ENCODE measurements around the gene ECEL1. TPM values are rescaled to one million over a fixed set of nuclear protein-coding genes. Genes with fewer than 3 reads are reported as not detected.

Gene ECEL1
- total and polyA plus RNA-seq, 8 donors, result 0.10 to 0.64 (median 0.39) TPM

DNA sequence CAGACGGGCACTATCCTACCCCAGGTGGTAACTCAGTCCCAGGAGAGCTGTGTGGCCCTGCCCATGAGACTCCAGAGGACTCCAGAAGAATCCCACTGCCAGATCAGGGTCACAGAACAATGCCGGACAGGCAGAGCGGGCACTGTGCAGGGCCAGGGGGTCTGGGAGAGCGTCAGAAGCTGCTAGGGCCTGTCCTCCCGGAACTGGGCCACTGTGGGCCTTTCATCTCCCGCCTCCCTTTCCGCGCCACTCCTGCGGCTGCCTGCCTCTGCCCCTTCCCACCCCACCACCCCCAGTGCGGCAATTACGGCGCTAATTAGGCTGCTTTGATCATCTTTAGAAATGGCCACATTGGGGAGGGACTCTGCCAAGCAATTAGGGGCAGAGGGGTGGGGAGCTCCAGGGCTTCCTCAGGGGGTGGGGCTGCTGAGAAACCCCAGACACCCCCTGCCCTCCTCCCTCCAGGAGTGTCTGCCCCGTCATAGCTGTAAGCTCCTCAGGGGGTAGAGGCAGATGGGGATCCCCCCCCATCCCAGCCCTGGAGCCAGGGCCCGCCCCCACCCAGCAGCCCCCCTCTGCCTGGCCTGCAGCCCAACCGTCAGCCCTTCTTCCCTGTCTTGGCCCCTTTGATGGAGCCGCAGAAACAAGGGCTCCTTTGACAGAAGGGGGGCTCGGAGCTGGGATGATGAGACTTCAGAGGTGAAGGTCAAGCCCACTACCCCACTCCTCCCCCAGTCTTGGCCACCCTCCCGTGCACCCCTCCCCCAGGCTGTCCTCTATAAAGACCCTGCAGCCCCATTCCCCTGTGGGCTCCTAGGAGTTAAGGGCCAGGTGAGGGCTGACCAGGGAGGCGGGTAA, 32.2 kb upstream of the ECEL1 start, which contains the start of gene PRSS56:
PRSS56 (plus strand) TSS at position 808 of the 858 bp plus-strand sequence. CDS start 211 bp downstream, outside the sequence.
- Histone ChIP-seq H3K4me1 (peaks cover 12 to 28% of the 10 kb centered on the region in 2 donors), H3K27ac (no peak within 1 kb of the TSS), H3K27me3 (peaks cover 32 to 64% of the 10 kb centered on the region in 2 donors), H3K36me3 (no peaks in the 10 kb centered on the region), H3K9me3 (no peaks in the 10 kb centered on the region), H3K4me3 (no peak within 1 kb of the TSS)
- ATAC-seq, result no peak
- TF ChIP-seq CTCF (IDR thresholded peaks at IDR 0.05), result no peak
- DNase-seq, result no peak
- intact Hi-C loops (cut with DNase I), result loop anchor here in 1 of 2 donors (5.0 to 10.0 kb wide), 2 partner anchors 68 to 615 kb away; no protein-coding TSS in a partner anchor

DNA sequence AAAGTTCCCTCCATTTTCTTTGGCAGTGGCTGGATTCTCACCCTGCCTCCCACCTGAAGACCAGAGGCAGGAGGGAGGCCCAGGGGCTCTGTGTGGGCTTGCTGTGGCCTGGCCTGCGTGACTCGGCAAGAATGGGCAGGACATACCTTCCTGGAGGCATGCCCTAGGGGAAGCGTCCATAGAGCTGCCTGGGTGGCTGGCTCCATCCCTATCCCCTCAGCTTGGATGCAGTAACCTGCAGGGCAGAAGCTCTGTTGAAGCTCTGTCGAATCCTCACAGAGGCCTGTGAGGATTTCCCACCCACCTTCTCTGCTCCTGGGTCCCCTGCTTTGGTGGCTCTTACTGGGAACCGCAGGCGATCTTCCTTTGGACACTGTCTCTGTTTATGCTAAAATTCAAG, 31.2 kb upstream of the ECEL1 start:
- H3K36me3 ChIP-seq, result no peaks in the 10 kb centered on the region
- H3K4me3 ChIP-seq, result no peak overlapping the region
- no peaks in the 10 kb centered on the region for H3K9me3 ChIP-seq
- intact Hi-C loops (cut with DNase I), result no loop called here
- no peak for ATAC-seq
- no peak overlapping the region for H3K27ac ChIP-seq
- no peak for DNase-seq
- H3K4me1 ChIP-seq, result peaks cover 9 to 21% of the 10 kb centered on the region in 2 donors
- H3K27me3 ChIP-seq, result peaks cover 22 to 54% of the 10 kb centered on the region in 2 donors
- TF ChIP-seq CTCF (IDR thresholded peaks at IDR 0.05), result no peak

GRCh38 chr2:232516551-232516950, 28.9 kb upstream of the ECEL1 start:
- no peaks in the 10 kb centered on the region for H3K36me3 ChIP-seq
- intact Hi-C loops (cut with DNase I), result no loop called here
- no peak for TF ChIP-seq CTCF (IDR thresholded peaks at IDR 0.05)
- peaks cover 0 to 47% of the 10 kb centered on the region in 2 donors for H3K27me3 ChIP-seq
- DNase-seq, result no peak
- H3K4me1 ChIP-seq, result peaks cover 0 to under 1% of the 10 kb centered on the region in 2 donors
- no peak overlapping the region for H3K4me3 ChIP-seq
- H3K9me3 ChIP-seq, result no peaks in the 10 kb centered on the region
- no peak for ATAC-seq
- no peak overlapping the region for H3K27ac ChIP-seq

DNA sequence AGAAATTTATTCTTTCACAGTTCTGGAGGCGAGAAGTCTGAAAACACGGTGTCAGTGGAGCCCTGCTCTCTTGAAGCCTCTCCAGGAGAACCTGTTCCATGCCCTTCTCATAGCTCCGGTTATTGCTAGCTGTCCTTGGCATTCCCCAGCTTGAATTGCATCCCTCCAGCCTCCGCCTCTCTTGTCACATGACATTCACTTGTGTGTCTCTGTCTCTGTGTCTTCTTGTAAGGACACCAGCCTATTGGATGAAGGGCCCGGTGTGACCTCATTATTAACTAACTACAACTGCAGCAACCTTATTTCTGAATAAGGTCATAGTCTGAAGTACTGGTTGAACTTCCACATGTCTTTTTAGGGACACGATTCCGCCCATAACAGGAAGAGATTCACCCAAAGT, 28.0 kb upstream of the ECEL1 start:
- ATAC-seq (no peak), DNase-seq (no peak)
- Histone ChIP-seq H3K4me1 (no peaks in the 10 kb centered on the region), H3K4me3 (no peak overlapping the region), H3K36me3 (no peaks in the 10 kb centered on the region), H3K9me3 (no peaks in the 10 kb centered on the region), H3K27me3 (peaks cover 0 to 39% of the 10 kb centered on the region in 2 donors), H3K27ac (no peak overlapping the region)
- intact Hi-C loops (cut with DNase I), result no loop called here
- no peak for TF ChIP-seq CTCF (IDR thresholded peaks at IDR 0.05)

DNA sequence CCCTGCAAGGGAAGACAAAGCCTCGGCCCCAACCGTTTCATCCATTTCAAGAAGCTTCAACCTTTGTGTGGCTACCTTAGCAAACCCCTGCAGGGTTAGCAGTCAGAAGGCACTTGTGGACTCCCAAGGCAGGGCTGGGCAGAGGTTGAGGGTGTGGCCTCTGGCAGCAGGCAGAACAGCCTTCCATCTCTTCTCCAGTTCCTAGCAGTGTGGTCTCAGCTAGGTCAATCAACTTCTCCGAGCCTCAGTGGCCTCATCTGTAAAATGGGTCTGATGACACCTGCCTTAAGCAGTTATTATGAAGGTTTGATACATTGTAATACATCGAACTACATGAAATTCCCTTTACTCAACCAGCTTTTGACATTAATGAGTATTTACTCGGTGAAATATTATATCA, 25.7 kb upstream of the ECEL1 start:
- no peak for DNase-seq

More for the DNA sequence above, 25.7 kb upstream of the ECEL1 start:
- H3K27ac ChIP-seq, result no peak overlapping the region
- no peaks in the 10 kb centered on the region for H3K4me1 ChIP-seq
- no peak for TF ChIP-seq CTCF (IDR thresholded peaks at IDR 0.05)
- ATAC-seq, result no peak
- no peaks in the 10 kb centered on the region for H3K36me3 ChIP-seq
- H3K27me3 ChIP-seq, result peaks cover 0 to 20% of the 10 kb centered on the region in 2 donors
- intact Hi-C loops (cut with DNase I), result no loop called here
- H3K9me3 ChIP-seq, result no peaks in the 10 kb centered on the region
- no peak overlapping the region for H3K4me3 ChIP-seq

All from left lung (tissue), 10 donors.